Small intestine (tissue), 7 donors: ENCODE results near the gene ZNF488. TPM values are rescaled to one million over a fixed set of nuclear protein-coding genes. Genes with fewer than 3 reads are reported as not detected.

Source experiments
- DNase-seq, 2 donors: peaks; one replicate each; pipeline versions ENCODE4 v3.0.0 to v3.0.0-alpha.2; 2013
- FAIRE-seq: peaks from 2 replicates; lab custom pipeline; 2012; peaks lifted over from hg19 to GRCh38; lab: Jason Lieb, UNC
- H3K27ac ChIP-seq, 3 donors: one replicate each; pipeline ENCODE4 v1.5.1; 2013; ENCODE audit warnings: low read length in 2 of 3, mild to moderate bottlenecking in 2 of 3, control low read depth in 1 of 3, inconsistent platforms in 1 of 3, low read depth in 1 of 3, moderate library complexity in 1 of 3
- H3K27me3 ChIP-seq, 3 donors: one replicate each; pipeline ENCODE4 v1.6.1; 2013; ENCODE audit warnings: low read length in 3 of 3, inconsistent platforms in 1 of 3; ENCODE audit not compliant: control insufficient read depth in 3 of 3, insufficient read depth in 3 of 3
- H3K36me3 ChIP-seq, 3 donors: one replicate each; pipeline ENCODE4 v1.6.1; 2013; ENCODE audit warnings: low read length in 3 of 3, inconsistent platforms in 1 of 3, low read depth in 1 of 3, mild to moderate bottlenecking in 1 of 3, moderate library complexity in 1 of 3; ENCODE audit not compliant: control insufficient read depth in 3 of 3, insufficient read depth in 2 of 3
- H3K4me1 ChIP-seq, 3 donors: one replicate each; pipeline ENCODE4 v1.6.1; 2013; ENCODE audit warnings: low read length in 2 of 3, inconsistent platforms in 1 of 3, low read depth in 1 of 3, mild to moderate bottlenecking in 1 of 3, moderate library complexity in 1 of 3; ENCODE audit not compliant: control insufficient read depth in 3 of 3, insufficient read depth in 2 of 3
- H3K4me3 ChIP-seq, 3 donors: one replicate each; pipeline ENCODE4 v1.5.1; 2013; ENCODE audit warnings: low read length in 3 of 3, control low read depth in 1 of 3, inconsistent platforms in 1 of 3, low read depth in 1 of 3, mild to moderate bottlenecking in 1 of 3, moderate library complexity in 1 of 3
- H3K9me3 ChIP-seq, 2 donors: one replicate each; pipeline ENCODE4 v1.6.1; 2013; ENCODE audit warnings: low read depth in 1 of 2, low read length in 1 of 2; ENCODE audit not compliant: control insufficient read depth in 2 of 2, insufficient read depth in 1 of 2
- WGBS, 3 donors: extraction: QIAGEN DNeasy Blood & Tissue Kit; methylation state at CpG; one replicate each; pipeline ENCODE4 v1.1.7; 2013; 5-methylcytosine and 5-hydroxymethylcytosine counted together
- polyA plus RNA-seq, 4 donors: library from polyadenylated mRNA; stranded (reverse) in 3 of 4; unstranded in 1 of 4; fragments of 200-250 nt in 3 of 4; fragments of 120-200 nt in 1 of 4; gene quantifications; one replicate each; pipeline versions ENCODE4 v1.2.1 to v1.2.3, GENCODE V29; 2013
- donor health status: healthy with polysubstance abuse.
- donor health status: control.
- donor health status: control.
- donor health status: Bipolar disorder and iron deficiency.
- donor health status: healthy.

ZNF488 gene
- polyA plus RNA-seq, 4 donors: 2.7 to 40.0 (median 12.2) TPM

GRCh38 chr10:47348661-47349470 is 35.2 kb downstream of the ZNF488 start:
- FAIRE-seq: no peak
- Histone ChIP-seq H3K9me3 (no peaks in the 10 kb centered on the region), H3K36me3 (no peaks in the 10 kb centered on the region), H3K27ac (no peak overlapping the region), H3K4me1 (peaks cover 0 to 3% (median 0%) of the 10 kb centered on the region in 3 donors), H3K4me3 (no peak overlapping the region), H3K27me3 (no peaks in the 10 kb centered on the region)
- whole genome bisulfite sequencing, 3 donors: 89 to 92% (median 91%) methylated on average over 36 of the region's 36 CpGs
- DNase-seq: no peak

- no peaks in the 10 kb centered on the region for H3K9me3 ChIP-seq
- H3K27ac ChIP-seq: no peak within 1 kb of the TSS
- no peak for FAIRE-seq
- H3K27me3 ChIP-seq: no peaks in the 10 kb centered on the region
- H3K36me3 ChIP-seq: no peaks in the 10 kb centered on the region
- peaks cover 0 to 3% (median 0%) of the 10 kb centered on the region in 3 donors for H3K4me1 ChIP-seq
- 75 to 83% (median 76%) methylated on average over 5 of the region's 5 CpGs for WGBS, 3 donors
- H3K4me3 ChIP-seq: no peak within 1 kb of the TSS
- peak in 1 of 2 donors; percentile 29 for DNase-seq
Observed at GRCh38 chr10:47348138-47348651, 35.9 kb downstream of the ZNF488 start, which contains the start of gene RBP3. Gene RBP3, plus strand, starts transcription at chr10:47348363. Its CDS starts 122 bp downstream, at chr10:47348485.

GRCh38 chr10:47347303-47347675 is 36.8 kb downstream of the ZNF488 start:
- H3K36me3 ChIP-seq: no peaks in the 10 kb centered on the region
- H3K4me3 ChIP-seq: no peak overlapping the region
- DNase-seq (no peak), FAIRE-seq (no peak)
- no peak overlapping the region for H3K27ac ChIP-seq
- H3K9me3 ChIP-seq: no peaks in the 10 kb centered on the region
- H3K4me1 ChIP-seq: peaks cover 0 to 3% (median 0%) of the 10 kb centered on the region in 3 donors
- no peaks in the 10 kb centered on the region for H3K27me3 ChIP-seq
- 78 to 84% (median 81%) methylated on average over 4 of the region's 4 CpGs for WGBS, 3 donors

GRCh38 chr10:47346581-47347302 is 37.4 kb downstream of the ZNF488 start:
- whole genome bisulfite sequencing, 3 donors: 66 to 73% (median 70%) methylated on average over 13 of the region's 13 CpGs
- no peaks in the 10 kb centered on the region for H3K27me3 ChIP-seq
- FAIRE-seq (no peak), DNase-seq (peak; percentile 14 to 37)
- H3K27ac ChIP-seq: no peak overlapping the region
- no peaks in the 10 kb centered on the region for H3K9me3 ChIP-seq
- peaks cover 0 to 3% (median 0%) of the 10 kb centered on the region in 3 donors for H3K4me1 ChIP-seq
- H3K36me3 ChIP-seq: no peaks in the 10 kb centered on the region
- H3K4me3 ChIP-seq: no peak overlapping the region

- DNase-seq (no peak), FAIRE-seq (no peak)
- Histone ChIP-seq H3K4me1 (peaks cover 0 to 3% (median 0%) of the 10 kb centered on the region in 3 donors), H3K4me3 (no peak overlapping the region), H3K27ac (no peak overlapping the region), H3K27me3 (no peaks in the 10 kb centered on the region), H3K9me3 (no peaks in the 10 kb centered on the region), H3K36me3 (no peaks in the 10 kb centered on the region)
- WGBS, 3 donors: 87 to 89% (median 89%) methylated on average over 13 of the region's 13 CpGs
Observed at GRCh38 chr10:47344996-47345870, 38.9 kb downstream of the ZNF488 start.

GRCh38 chr10:47340608-47341170 is 43.4 kb downstream of the ZNF488 start:
- Histone ChIP-seq H3K4me1 (no peaks in the 10 kb centered on the region), H3K27ac (no peak overlapping the region), H3K4me3 (no peak overlapping the region), H3K9me3 (no peaks in the 10 kb centered on the region), H3K36me3 (no peaks in the 10 kb centered on the region), H3K27me3 (peaks cover 0 to 2% (median 0%) of the 10 kb centered on the region in 3 donors)
- FAIRE-seq: no peak
- 64 to 71% (median 65%) methylated on average over 5 of the region's 5 CpGs for WGBS, 3 donors
- peak; percentile 76 to 79 for DNase-seq

- H3K4me3 ChIP-seq: no peak overlapping the region
- H3K9me3 ChIP-seq: no peaks in the 10 kb centered on the region
- no peak for DNase-seq
- FAIRE-seq: no peak
- no peak overlapping the region for H3K27ac ChIP-seq
- 67 to 78% (median 71%) methylated on average over 15 of the region's 15 CpGs for WGBS, 3 donors
- H3K27me3 ChIP-seq: peaks cover 0 to 2% (median 0%) of the 10 kb centered on the region in 3 donors
- no peaks in the 10 kb centered on the region for H3K36me3 ChIP-seq
- H3K4me1 ChIP-seq: no peaks in the 10 kb centered on the region
Observed at GRCh38 chr10:47339759-47340607, 44.1 kb downstream of the ZNF488 start.
